H1 (cell line): ENCODE results near the gene CMTM5. TPM values are rescaled to one million over a fixed set of nuclear protein-coding genes. Genes with fewer than 3 reads are reported as not detected.

Experiments used
- ASH2L ChIP-seq: fragments of 200-600, 300-600 bp; sonication (generic); IDR thresholded peaks from one replicate; pipeline ENCODE4 v1.7.1; 2017; ENCODE audit warnings: low read length
- CTCF ChIP-seq, 3 experiments: IDR thresholded peaks; 1 replicate in 2 of 3; 2 replicates in 1 of 3; pipeline versions ENCODE4 v1.5.1 to v1.6.1; 2011; ENCODE audit warnings: low read length in 3 of 3, mild to moderate bottlenecking in 3 of 3, inconsistent platforms in 2 of 3, low read depth in 1 of 3, moderate library complexity in 1 of 3; ENCODE audit not compliant: insufficient read depth in 1 of 3; ENCODE audit errors: control extremely low read depth in 1 of 3
- MAX ChIP-seq: IDR thresholded peaks from 2 replicates; pipeline ENCODE4 v1.6.1; 2012; ENCODE audit warnings: inconsistent platforms
- RAD21 ChIP-seq, 2 experiments: IDR thresholded peaks in 1 of 2; conservative IDR thresholded peaks in 1 of 2; 2 replicates each; pipeline ENCODE4 v1.6.1; 2011; ENCODE audit warnings: low read depth in 2 of 2, low read length in 2 of 2, improper control_type of control experiment in 1 of 2, inconsistent platforms in 1 of 2, mild to moderate bottlenecking in 1 of 2, moderate library complexity in 1 of 2
- TAF7 ChIP-seq: optimal IDR thresholded peaks from 2 replicates; pipeline ENCODE3; 2011; ENCODE audit warnings: low read depth, mild to moderate bottlenecking, inconsistent platforms, low read length, moderate library complexity, borderline replicate concordance
- polyA plus RNA-seq, 7 experiments: library from polyadenylated mRNA; depleted of rRNA in 3 of 7; stranded (reverse) in 5 of 7; unstranded in 2 of 7; fragments of >200 nt in 5 of 7; fragments of 200-250 nt in 2 of 7; gene quantifications; 1 replicate in 5 of 7; 2 replicates in 1 of 7; 4 replicates in 1 of 7; pipeline versions ENCODE4 v1.2.1 to v1.2.3, GENCODE V29; 2011 to 2013; ENCODE audit warnings: missing spikeins in 2 of 7, mixed read lengths in 2 of 7
- total RNA-seq: library from RNA; stranded (reverse); fragmentation: NEBNext Ultra II Directional; extraction: Animal tissue kit (Norgen Biotek cat#: 25700); gene quantifications from 2 replicates; pipeline ENCODE4 v1.2.1, GENCODE V29; 2021

CMTM5 gene
- total and polyA plus RNA-seq, 2 of the 8 experiments (the other 6 are each of a cell fraction or from before 2014, with no cell fraction given) = 2.1 TPM; not detected in 1

- peak; percentile 81 for TF ChIP-seq ASH2L
- TF ChIP-seq MAX = peak; percentile 56
- no peak for TF ChIP-seq TAF7
- TF ChIP-seq CTCF (IDR thresholded peaks at IDR 0.05; ENCODE audit: control extremely low read depth in 1 of 3, insufficient read depth in 1 of 3, low read depth in 1 of 3, low read length in 3 of 3) = peak; percentile 26 to 39 (median 32); a peak in 3 of 4 replicates
- TF ChIP-seq RAD21 (IDR thresholded peaks at IDR 0.05 in 1 of 2, conservative IDR thresholded peaks at IDR 0.05 in 1 of 2; ENCODE audit: low read depth in 2 of 2, low read length in 2 of 2) = peak in 1 of 2 experiments; percentile 33; a peak in 2 of 4 replicates
Observed at GRCh38 chr14:23351681-23352505, 25.0 kb upstream of the CMTM5 start (continued).
